Right renal cortex interstitium (tissue), 3 donors: ENCODE measurements around the gene OTOR. TPM values are rescaled to one million over a fixed set of nuclear protein-coding genes. Genes with fewer than 3 reads are reported as not detected.

ENCODE experiments used
- DNase-seq, 3 donors: peaks; one replicate each; pipeline ENCODE4 v3.0.0-alpha.2; 2013; ENCODE audit warnings: low read depth in 3 of 3, low spot score in 2 of 3
- polyA plus RNA-seq, 3 donors: library from polyadenylated mRNA; unstranded; fragments of 120-200 nt; gene quantifications; one replicate each; pipeline ENCODE4 v1.2.1, GENCODE V29; 2013; ENCODE audit not compliant: insufficient read length in 3 of 3

The OTOR gene, protein sequence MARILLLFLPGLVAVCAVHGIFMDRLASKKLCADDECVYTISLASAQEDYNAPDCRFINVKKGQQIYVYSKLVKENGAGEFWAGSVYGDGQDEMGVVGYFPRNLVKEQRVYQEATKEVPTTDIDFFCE
- under 1 TPM in 1 of 3 donors, not detected in 2; 0.32 TPM for polyA plus RNA-seq

DNA sequence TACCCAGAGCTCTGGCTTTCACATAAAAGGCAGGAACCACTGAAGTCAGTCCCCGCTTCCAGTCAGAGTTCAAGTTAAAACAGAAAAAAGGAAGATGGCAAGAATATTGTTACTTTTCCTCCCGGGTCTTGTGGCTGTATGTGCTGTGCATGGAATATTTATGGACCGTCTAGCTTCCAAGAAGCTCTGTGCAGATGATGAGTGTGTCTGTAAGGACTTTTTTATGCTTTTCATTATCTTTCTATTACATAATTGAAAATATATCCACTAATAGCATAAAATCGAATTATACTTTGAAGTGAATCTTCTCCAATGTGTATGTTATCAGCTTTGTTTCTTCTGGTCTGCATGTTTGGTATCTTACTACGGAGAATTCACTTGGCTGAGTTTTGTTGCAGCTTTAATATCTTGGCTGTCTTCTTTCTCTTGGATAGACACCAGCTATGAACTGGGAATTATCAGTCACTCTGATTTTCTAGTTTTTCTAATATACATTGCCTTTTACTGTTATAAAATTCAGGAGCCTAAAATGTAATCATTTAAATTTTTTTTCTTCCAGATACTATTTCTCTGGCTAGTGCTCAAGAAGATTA is at the start of gene OTOR:
OTOR (plus strand) TSS at position 51 of the 593 bp plus-strand sequence; CDS start at position 95, 44 bp downstream.
- no peak for DNase-seq

DNA sequence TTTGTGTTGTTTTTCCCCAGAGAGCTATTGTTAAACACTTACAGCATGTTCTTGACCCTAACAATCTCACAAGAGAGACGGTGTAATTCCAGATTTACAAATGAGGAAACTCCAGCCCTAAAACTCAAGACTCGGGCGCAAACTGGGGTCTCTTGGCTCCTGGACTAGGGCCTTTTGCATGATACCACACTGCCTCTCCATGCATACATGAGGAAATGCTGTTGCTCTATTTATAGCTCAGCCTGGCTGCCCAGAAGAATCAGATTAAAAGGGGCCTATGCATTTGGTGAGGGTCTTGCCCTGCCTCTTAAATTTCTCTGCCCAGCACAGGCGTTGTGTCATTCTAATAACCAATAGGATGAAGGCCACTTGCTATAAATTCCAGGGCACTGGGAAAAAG is 48.9 kb upstream of the OTOR start:
- DNase-seq = no peak

DNA sequence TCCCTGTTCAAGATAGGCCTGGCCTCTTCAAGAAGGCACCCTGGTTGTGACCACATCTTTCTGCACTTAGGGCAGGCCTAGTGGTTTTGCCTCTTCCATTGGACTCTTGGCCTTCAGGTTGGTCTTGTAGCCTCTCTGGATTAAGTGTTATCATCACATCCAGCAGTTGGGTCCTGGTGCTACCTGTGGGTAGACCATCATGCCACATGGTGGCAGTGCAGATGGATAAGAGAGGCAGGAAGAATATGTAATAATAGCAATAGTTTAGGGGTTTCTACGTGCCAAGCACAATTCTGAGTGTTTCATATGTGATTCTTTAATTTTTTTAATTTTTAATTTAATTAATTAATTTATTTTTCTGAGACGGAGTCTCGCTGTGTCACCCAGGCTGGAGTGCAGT is 46.9 kb upstream of the OTOR start:
- DNase-seq = no peak

DNA sequence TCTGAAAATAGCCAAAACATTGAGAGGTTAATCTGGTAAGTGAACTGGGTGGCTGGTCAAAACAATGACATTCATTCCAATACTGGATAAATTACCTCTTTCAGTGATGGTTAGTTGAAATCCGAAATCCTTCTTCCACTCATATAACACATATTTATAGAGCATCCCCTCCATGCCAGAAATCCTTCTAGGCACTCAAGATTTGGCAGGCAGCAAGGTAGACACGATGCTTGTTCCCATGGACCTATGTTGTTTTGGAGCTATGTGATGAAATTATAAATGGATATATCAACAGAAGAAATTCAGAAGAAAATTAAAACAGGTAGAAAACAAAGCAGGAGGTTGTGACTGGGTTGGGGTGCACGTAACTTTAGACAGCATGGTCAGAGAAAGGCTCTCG is 44.6 kb upstream of the OTOR start:
- DNase-seq = no peak

DNA sequence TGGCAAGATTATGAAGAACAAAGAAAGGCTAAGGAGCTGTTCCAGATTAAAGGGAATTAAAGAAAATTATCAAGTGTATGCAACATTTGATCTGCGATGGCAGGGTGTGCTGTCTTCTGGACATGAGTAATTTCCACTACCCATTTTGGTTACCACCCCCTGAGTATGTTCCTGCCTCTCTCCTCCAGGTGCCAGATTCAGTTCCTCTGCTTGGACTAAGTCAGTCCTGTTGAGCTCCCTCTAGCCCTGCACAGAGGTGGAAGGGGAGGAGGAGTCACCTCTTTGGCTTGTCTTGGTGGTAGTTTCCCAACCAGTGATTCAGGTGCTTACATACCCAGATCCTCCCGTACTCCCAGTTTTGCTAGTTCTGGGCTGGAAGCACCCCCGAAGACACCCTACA is 40.5 kb upstream of the OTOR start:
- no peak for DNase-seq

DNA sequence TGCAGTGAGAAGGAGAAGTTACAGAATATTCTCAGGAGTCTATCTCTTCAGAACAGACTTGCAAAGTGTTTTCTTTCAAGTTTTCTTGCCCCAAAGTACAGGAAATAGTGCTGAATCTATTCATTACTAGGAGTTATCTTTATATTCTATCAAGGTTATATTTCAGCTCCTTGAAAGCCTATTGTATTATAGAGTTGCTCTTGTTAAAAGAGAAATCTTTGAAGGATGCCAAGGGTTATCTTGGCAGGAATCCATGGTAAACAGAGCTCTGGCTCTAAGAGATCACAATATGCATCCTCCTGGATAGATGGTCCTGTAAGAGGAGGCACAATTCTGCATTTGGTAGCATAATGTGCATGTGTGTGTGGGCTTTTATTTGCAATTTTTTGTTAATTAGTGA is 39.6 kb upstream of the OTOR start:
- DNase-seq = no peak

DNA sequence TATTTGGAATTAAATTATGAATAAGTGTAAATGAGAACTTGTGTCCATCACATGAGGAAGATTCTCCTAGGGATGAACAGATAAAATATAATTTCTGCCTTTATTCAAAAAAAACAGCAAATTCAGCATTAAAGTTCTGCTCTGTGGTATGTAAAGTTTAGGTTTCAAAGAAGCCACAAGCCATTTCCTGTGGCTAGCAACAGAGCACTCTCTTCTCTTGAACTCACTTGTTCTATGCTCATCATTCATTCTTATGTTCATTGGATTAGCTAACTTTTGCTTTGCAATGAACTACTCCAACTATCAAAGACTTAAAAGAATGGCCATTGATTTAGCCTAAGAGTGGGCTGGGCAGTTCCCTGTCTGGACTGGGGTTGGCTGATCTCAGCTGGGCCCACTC is 39.1 kb upstream of the OTOR start:
- DNase-seq = no peak

DNA sequence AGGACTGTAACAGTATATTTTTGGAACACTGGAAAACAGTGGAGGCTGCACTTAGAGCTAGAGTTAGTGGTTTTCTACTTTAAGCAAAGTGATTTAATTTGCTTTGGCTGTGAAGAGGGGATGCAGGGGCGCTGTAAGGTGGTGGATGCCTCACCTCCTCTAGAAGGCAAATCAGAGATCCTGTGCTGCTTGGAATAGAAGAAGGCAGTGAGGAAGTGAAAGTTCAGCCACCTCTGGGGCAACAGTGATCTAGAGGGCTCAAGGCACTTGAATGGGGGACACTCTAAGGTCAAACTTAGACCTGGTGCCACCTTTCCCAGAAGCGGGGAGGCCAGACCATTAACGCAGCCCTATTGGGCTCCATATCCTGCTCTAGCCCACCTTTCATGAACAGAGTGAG is 37.4 kb upstream of the OTOR start:
- no peak for DNase-seq

DNA sequence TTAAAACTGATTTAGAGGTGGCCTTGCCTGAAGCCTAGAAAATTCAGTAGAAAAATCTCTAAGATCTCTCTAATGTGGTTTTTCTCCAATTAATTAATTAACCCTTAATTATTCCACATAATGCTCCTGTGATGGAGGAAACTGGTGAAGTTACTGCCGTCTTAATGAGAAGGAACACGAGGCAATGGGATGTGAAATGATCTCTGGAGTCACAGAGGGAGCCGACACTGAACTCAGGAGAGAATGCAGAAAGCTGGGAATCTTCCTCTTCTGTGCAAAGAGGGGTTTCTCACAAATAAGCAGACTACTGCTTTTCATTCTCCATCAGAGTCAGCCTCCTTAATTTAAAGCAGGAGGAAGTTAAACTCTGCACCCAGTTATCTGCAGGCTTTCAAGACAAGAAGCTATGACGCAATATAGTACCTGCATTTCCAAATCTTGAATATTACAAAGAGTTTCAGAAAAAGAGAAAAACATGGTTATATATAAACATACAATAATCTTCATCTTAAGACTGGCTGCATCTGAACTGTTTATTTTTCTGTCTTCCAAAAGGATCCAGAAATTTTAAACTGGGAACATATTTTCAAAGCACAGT is 36.4 kb upstream of the OTOR start:
- DNase-seq = no peak

DNA sequence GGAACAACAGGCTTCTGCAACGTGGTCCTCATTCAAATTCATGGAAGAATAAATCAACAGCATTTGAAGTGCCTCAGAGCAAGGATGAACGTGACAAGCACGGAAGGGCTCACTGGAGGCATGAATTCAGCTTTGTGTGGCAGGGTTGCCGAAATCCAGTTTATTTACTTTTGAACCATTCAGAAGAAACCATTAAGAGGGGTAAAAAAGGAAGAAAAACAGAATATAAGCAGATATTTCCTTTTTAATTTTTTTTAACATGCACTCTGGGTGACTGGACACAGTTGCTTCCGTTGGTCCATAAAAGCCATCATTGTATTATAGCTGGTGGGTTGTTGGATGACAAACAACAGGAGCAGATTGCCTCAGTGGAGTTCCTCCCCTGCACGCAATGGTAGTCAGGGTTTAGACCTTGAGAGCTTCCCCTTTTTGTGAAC is 35.6 kb upstream of the OTOR start:
- DNase-seq = no peak

DNA sequence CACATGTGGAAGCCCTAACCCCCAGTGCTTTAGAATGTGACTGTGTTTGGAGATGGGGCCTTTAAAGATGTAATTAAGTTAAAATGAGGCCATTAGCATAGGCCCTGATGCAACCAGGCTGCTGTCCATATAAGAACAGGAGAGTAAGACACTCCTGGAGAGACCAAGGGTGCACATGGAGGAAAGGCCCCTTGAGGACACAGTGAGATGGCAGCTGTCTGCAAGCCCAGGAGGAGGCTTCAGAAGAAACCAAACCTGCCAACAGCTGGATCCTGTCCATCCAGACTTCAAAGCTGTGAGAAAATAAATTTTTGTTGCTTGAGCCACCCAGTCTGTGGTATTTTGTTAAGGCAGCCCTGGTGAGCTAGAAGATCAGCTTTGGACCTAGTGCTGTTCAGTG is 35.1 kb upstream of the OTOR start:
- no peak for DNase-seq

DNA sequence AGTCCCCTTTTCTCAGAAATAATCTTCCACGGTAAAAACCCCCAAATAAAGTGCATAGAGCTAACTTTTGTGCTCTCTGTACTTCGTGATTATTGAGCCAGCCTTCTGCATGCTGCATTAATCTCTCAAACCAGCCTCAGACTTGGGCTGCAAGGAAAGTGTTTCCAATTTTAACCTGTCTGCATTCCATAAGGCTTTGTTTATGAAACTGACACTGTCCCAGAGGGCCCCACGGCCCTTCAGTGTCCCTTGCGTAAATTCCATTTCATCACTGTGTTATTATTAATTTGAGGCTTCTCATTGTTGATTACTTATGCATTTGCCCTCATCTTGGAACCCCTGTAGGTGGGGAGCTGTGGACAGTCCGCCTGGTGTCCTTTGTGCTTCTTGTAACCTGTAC is 33.9 kb upstream of the OTOR start:
- no peak for DNase-seq

DNA sequence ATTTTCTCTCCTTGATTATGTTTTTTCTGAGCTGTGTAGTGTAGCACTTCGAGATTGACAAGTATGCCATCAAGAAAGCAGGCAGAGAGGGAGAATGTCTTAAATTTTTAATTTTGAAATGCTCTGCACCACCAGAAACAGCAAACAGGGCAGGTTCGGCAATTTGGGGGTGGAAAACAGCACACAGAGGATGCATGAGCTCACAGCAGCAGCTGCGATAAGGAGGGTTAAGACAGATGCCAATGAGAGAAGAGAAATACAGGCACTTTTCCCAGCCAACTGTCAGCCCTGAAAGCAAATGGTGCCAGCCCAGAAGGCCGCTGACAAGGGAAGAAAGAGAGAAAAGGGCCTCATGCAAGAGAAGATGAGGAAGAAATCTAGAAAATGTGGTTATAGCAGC is 33.4 kb upstream of the OTOR start:
- DNase-seq = no peak

DNA sequence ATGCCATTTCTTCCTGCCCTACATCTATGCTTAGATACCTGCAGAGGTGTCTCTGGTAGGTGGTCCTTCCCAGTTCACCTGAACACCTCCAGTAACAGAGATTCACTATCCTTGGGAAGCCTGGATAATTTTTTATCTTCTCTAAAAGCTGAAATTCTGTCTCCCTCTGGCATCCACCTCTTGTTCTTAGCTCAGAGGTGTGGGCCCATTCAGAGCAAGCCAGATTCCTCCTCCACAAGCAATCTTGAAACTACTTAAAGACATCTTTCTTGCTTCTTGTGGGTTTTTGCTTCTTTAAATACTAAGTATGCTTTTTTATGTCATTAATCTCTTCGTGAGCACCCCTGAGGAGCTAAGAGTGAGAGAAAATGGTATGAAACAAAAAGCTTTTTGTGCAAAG is 28.7 kb upstream of the OTOR start:
- no peak for DNase-seq

DNA sequence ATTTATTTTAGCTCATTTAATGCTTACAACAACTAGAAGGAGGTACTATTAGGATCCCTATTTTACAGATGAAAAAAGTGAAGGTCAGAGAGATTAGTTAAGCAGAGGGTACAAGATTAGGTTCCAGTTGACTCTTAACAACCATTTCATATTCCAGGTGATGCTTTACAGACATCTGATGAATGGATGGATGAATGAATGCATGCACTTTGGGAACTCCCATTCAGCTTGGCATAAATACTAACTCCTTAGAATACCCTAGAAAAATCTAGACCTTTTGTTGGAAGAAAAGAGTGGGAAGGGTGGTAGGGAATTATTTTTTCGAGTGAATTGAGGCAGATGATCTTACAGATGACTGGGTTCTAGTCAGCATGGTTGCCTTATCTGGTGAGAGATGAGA is 19.1 kb upstream of the OTOR start:
- DNase-seq = no peak

DNA sequence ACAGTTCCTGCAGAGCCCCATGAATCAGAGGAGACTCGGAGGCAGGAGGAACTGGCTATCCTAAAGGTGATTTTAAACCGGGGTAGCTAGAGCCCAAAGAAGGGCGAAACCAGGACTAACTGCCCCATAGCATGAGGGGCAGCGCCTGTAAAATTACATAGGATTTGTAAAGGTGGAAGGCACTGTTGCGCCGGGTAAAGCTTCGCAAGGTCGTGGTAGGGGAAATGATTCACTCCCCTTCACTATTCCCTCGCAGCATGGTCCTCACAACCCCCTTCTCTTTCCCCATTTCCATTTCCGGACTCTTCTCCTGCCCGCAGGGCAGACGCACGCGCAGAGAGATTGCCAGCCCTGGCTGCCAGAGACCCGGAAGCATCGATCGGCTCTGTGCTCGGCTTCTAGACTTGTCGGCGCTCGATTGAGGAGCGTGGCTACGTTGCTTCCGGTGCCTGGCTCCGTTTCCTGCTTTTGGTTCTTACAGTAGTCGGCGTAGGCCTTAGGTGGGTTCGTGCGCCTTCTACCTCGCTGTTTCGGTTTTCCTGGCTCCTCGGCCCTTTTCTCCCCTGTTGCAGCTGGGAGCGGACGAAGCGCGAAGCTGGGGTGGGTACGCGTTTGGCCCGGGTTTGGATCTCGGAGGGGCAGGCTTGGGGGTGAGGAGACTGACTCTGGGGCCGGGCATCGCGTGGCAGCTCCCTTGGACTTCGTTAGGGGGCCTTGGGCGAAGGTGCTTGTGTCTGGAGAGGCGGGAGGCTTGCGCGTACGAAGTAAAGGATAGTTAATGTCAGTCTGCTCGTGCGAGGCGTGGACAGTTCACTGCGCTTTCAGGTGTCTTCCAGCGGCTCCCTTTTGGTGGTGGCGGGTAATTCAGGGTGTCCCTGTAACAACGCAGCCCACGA is 18.3 kb upstream of the OTOR start, which contains the start of gene SNRPB2:
SNRPB2 (plus strand) TSS at position 462 of the 896 bp plus-strand sequence. CDS start 1,677 bp downstream, outside the sequence.
- DNase-seq = peak; percentile 84 to 92 (median 88)

DNA sequence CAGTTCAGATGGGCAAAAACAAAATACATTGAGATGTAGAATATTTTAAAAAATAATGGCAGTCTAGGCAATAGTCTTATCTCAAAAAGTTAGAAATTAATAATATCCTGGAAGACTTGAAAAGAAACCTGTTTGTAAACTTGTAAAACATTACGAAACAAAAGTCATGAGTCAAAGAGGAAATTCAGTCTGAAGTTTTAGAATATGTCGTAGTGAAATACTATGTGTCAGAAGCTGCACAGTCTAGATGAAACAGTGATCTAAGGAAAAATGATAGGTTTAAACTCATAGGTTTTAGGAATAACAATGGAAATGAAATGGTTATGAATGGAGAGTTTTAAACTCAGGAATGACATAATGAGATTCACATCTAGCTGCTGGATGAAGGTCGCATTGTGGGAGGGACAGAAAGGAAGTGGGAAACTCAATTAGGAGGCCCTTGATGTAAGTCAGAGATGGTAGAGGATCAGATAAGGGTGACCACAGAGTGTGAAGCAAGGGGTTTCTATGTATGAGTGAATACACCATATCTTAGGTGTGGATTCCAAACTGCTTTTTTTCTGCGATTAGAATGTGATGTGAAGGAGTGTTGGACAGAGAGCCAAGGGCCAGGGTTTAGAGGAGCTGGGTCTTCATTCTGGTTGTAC is 15.5 kb upstream of the OTOR start:
- DNase-seq = no peak

DNA sequence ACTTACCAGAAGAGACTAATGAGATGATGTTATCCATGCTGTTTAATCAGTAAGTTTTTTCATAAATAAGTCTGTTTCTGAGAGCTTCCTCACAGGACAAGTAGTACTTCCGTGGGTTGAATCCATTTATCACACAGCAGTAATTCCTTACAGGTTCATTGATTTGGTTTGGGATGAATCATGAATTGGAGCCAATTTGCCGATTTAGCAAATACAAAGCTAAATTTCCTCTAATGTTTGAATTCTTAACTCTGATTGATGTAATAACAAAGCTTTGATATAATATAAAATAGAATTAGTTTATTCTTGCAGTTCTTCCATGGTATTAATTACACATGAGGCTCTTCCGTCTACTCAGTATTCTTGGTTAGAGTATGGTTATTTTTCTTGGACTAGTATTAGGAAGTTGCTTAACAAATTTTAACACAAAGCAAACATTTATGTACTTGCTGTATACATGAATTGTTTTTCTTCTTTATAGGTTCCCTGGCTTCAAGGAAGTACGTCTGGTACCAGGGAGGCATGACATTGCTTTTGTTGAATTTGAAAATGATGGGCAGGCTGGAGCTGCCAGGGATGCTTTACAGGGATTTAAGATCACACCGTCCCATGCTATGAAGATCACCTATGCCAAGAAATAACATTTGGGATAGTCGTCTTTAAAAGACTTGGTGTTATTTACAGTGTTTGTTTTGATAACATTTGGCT is 7.6 kb upstream of the OTOR start:
- no peak for DNase-seq

DNA sequence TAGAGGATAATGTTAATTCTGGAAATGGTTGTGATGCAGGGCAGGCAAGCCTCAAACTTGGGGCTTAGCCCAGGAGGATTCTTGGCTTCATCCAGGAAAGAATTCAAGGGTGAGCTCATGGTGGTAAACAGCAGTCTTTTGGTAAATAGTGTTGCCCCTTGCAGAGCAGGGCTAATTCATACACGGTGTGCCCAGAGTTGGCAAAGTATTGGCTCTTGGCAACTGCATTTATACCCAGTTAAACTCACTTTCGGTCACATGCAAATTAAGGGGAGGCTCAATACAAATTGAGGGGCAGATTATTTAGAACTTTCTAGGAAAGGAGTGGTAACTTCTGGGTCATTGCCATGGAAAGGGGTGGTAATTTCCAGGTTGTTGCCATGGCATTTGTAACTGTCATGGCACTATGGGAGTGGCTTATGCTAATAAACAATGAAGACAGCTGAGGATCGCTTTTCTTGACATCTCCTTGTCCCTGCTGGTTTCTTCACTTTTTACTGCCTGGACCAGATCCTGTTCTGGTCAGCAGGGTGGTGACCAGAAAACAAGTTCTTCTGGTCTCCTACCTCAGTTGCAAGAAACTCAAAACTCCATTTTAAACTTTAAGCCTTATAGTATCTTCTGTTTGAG is 3.9 kb upstream of the OTOR start:
- DNase-seq = no peak

DNA sequence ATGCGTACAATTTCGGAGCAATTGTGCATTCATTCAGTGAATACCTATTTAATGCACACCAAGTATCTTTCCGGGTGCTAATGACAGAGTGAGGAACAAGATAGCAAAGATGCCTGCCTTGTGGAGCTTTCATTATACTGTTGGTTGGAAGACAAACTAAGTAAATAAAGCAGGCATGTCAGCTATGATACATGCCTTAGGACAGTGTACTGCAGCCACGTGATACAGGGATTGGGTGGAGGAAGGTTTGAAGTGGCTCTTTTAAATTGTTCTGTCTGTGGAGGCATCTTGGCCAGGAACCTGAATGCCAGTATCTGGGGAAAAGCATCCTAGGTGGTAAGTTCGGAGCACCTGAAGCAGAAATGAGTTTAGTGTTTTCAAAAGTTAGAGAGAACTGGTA is 3.0 kb upstream of the OTOR start:
- no peak for DNase-seq
